Gastrocnemius medialis (tissue), 4 donors: Measurements from ENCODE around the gene MAN2C1.

Source experiments
- CTCF ChIP-seq, 5 experiments: fragments of 450-650 bp in 3 of 5; fragments of 200-600 bp in 2 of 5; sonication (generic) in 2 of 5; IDR thresholded peaks in 4 of 5; conservative IDR thresholded peaks in 1 of 5; 1 replicate in 4 of 5; 2 replicates in 1 of 5; pipeline ENCODE4 v1.5.1; 2016 to 2019; ENCODE audit warnings: antibody characterized with exemption in 5 of 5, mild to moderate bottlenecking in 3 of 5, moderate library complexity in 3 of 5
- POLR2A ChIP-seq, 2 donors: fragments of 450-650 bp; IDR thresholded peaks; one replicate each; pipeline ENCODE4 v1.6.1; 2017; ENCODE audit warnings: antibody characterized with exemption in 2 of 2, mild to moderate bottlenecking in 2 of 2, moderate library complexity in 2 of 2

DNA sequence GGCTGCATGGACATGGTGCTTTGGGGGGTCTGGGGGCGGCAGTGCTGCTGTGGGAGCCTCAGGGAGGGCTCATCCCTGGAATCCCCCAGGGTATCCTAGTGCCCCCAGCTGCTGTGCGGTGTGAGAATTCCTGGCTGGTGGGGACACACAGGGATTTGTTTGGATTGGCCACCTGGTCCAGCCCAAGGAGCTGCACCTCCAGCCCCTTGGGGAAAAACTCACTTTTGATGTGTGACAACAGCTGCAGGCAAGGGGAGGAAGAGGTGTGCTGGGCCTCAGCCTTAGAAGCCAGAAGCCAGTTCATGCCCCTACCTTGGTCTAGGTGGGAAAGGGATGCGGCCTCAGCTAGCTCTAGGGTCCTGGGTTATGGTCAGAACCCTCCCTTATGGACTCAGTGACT is 40.9 kb downstream of the MAN2C1 start:
- TF ChIP-seq POLR2A (IDR thresholded peaks at IDR 0.05) (no peak), CTCF (IDR thresholded peaks at IDR 0.05 in 4 of 5, conservative IDR thresholded peaks at IDR 0.05 in 1 of 5) (no peak)
